Sigmoid colon (tissue), 7 donors: Measurements from ENCODE around the gene RPS15. TPM values are rescaled to one million over a fixed set of nuclear protein-coding genes. Genes with fewer than 3 reads are reported as not detected.
A peak's percentile ranks its signal among the peaks of the same experiment; 100 is the strongest.
"Not testable (repeated sequence)": the region's sequence is repeated elsewhere in the genome, so short reads cannot be mapped to it uniquely, and the experiment has no call there.

Experiments used
- DNase-seq: peaks from one replicate; pipeline ENCODE4 v3.0.0-alpha.2; 2019
- H3K27ac ChIP-seq, 4 donors: fragments of 200-600 bp; sonication (generic); one replicate each; pipeline ENCODE4 v1.5.1; 2016 to 2019; ENCODE audit warnings: mild to moderate bottlenecking in 1 of 4
- H3K27me3 ChIP-seq, 3 donors: fragments of 200-600 bp; sonication (generic); one replicate each; pipeline ENCODE4 v1.5.1; 2019; ENCODE audit warnings: mild to moderate bottlenecking in 1 of 3
- H3K36me3 ChIP-seq, 4 donors: fragments of 200-600 bp; sonication (generic); one replicate each; pipeline ENCODE4 v1.5.1; 2016 to 2019
- H3K4me1 ChIP-seq, 4 donors: fragments of 200-600 bp; sonication (generic); one replicate each; pipeline ENCODE4 v1.5.1; 2017 to 2019
- H3K4me3 ChIP-seq, 4 donors: fragments of 200-600 bp; sonication (generic); one replicate each; pipeline ENCODE4 v1.5.1; 2017 to 2019; ENCODE audit warnings: mild to moderate bottlenecking in 2 of 4, moderate library complexity in 1 of 4
- H3K9me3 ChIP-seq, 4 donors: fragments of 200-600 bp in 3 of 4; sonication (generic) in 3 of 4; one replicate each; pipeline versions ENCODE4 v1.5.1 to v1.6.1; 2013 to 2019
- EP300 ChIP-seq, 4 donors: sonication (generic); formaldehyde crosslinking; IDR thresholded peaks; one replicate each; pipeline ENCODE4 v1.6.1; 2017; ENCODE audit warnings: antibody characterized with exemption in 4 of 4
- POLR2A ChIP-seq, 2 donors: fragments of 450-650 bp; IDR thresholded peaks; one replicate each; pipeline ENCODE4 v1.6.1; 2016; ENCODE audit warnings: antibody characterized with exemption in 2 of 2, mild to moderate bottlenecking in 2 of 2, moderate library complexity in 2 of 2
- POLR2AphosphoS5 ChIP-seq, 4 donors: sonication (generic); formaldehyde crosslinking; IDR thresholded peaks; one replicate each; pipeline ENCODE4 v1.6.1; 2017; ENCODE audit warnings: antibody characterized with exemption in 4 of 4
- WGBS, 2 donors: extraction: QIAGEN DNeasy Blood & Tissue Kit; methylation state at CpG; one replicate each; pipeline ENCODE4 v1.1.7; 2013; 5-methylcytosine and 5-hydroxymethylcytosine counted together
- intact Hi-C: fragments of 100-400 bp; cut with DNase I; formaldehyde crosslinking; loops from one replicate; pipeline ENCODE4 v1.15.1; 2023
- polyA plus RNA-seq, 3 donors: library from polyadenylated mRNA; stranded (reverse); fragments of 200-250 nt; gene quantifications; one replicate each; pipeline ENCODE4 v1.2.3, GENCODE V29; 2013
- total RNA-seq, 4 donors: library from RNA; depleted of rRNA; stranded (reverse); fragments of >200 nt; gene quantifications; one replicate each; pipeline ENCODE4 v1.1.0, GENCODE V29; 2016
- TF ChIP-seq, protein P1 (sequence below), 4 experiments: fragments of 450-650 bp in 3 of 4; fragments of 200-600 bp in 1 of 4; IDR thresholded peaks; one replicate each; pipeline ENCODE4 v1.5.1; 2016 to 2019; ENCODE audit warnings: antibody characterized with exemption in 4 of 4, mild to moderate bottlenecking in 3 of 4, moderate library complexity in 2 of 4
- donor health status: healthy with polysubstance abuse.
- donor health status: Bipolar disorder and iron deficiency.
- donor health status: healthy.

Gene RPS15
- total and polyA plus RNA-seq, 7 donors, result 2,516 to 5,641 (median 3,724) TPM

GRCh38 chr19:1417145-1417544, 21.1 kb upstream of the RPS15 start:
- DNase-seq, result no peak
- H3K27ac ChIP-seq, result peak overlapping the region; percentile 36 to 85 (median 82)
- peaks cover 11 to 47% (median 28%) of the 10 kb centered on the region in 4 donors for H3K36me3 ChIP-seq
- H3K9me3 ChIP-seq, result no peaks in the 10 kb centered on the region
- H3K27me3 ChIP-seq, result no peaks in the 10 kb centered on the region
- intact Hi-C loops, result no loop called here
- TF ChIP-seq POLR2AphosphoS5 (IDR thresholded peaks at IDR 0.05) (no peak), EP300 (IDR thresholded peaks at IDR 0.05) (no peak), POLR2A (IDR thresholded peaks at IDR 0.05) (no peak)
- TF ChIP-seq, protein P1, sequence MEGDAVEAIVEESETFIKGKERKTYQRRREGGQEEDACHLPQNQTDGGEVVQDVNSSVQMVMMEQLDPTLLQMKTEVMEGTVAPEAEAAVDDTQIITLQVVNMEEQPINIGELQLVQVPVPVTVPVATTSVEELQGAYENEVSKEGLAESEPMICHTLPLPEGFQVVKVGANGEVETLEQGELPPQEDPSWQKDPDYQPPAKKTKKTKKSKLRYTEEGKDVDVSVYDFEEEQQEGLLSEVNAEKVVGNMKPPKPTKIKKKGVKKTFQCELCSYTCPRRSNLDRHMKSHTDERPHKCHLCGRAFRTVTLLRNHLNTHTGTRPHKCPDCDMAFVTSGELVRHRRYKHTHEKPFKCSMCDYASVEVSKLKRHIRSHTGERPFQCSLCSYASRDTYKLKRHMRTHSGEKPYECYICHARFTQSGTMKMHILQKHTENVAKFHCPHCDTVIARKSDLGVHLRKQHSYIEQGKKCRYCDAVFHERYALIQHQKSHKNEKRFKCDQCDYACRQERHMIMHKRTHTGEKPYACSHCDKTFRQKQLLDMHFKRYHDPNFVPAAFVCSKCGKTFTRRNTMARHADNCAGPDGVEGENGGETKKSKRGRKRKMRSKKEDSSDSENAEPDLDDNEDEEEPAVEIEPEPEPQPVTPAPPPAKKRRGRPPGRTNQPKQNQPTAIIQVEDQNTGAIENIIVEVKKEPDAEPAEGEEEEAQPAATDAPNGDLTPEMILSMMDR (IDR thresholded peaks at IDR 0.05), result no peak
- H3K4me1 ChIP-seq, result peaks cover 0 to 73% (median 54%) of the 10 kb centered on the region in 4 donors
- WGBS, 2 donors, result 90 to 91% methylated on average over 21 of the region's 21 CpGs
- no peak overlapping the region for H3K4me3 ChIP-seq

GRCh38 chr19:1417681-1418495, 20.3 kb upstream of the RPS15 start:
- Histone ChIP-seq H3K27ac (peak overlapping the region in 3 of 4 donors; percentile 36 to 82 (median 81)), H3K9me3 (no peaks in the 10 kb centered on the region), H3K27me3 (no peaks in the 10 kb centered on the region), H3K4me1 (peaks cover 0 to 73% (median 54%) of the 10 kb centered on the region in 4 donors), H3K36me3 (peaks cover 11 to 51% (median 30%) of the 10 kb centered on the region in 4 donors), H3K4me3 (no peak overlapping the region)
- TF ChIP-seq POLR2A (IDR thresholded peaks at IDR 0.05), result no peak
- no peak for TF ChIP-seq POLR2AphosphoS5 (IDR thresholded peaks at IDR 0.05)
- TF ChIP-seq EP300 (IDR thresholded peaks at IDR 0.05), result no peak
- TF ChIP-seq, protein P1 (IDR thresholded peaks at IDR 0.05), result no peak
- DNase-seq, result no peak
- 87 to 90% methylated on average over 30 of the region's 30 CpGs for WGBS, 2 donors
- intact Hi-C loops, result no loop called here

DNA sequence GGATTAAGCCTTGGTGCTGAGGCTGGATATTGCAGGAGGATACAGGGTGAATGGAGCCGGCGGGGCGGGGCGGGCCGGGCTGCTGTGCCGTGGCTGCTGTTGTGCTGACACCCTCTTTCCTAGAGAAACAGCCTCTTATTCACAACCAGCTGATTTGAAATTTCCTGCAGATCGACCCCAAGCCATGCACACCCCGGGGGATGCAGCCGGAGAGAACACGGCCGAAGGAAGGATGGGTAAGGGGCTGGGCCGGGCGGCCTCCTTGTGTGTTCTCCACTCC, 19.8 kb upstream of the RPS15 start:
- Histone ChIP-seq H3K36me3 (peaks cover 13 to 51% (median 29%) of the 10 kb centered on the region in 4 donors), H3K27ac (peak overlapping the region in 2 of 4 donors; percentile 81 to 82), H3K9me3 (no peaks in the 10 kb centered on the region), H3K27me3 (no peaks in the 10 kb centered on the region), H3K4me3 (no peak overlapping the region), H3K4me1 (peaks cover 0 to 71% (median 52%) of the 10 kb centered on the region in 4 donors)
- DNase-seq, result no peak
- 86 to 89% methylated on average over 13 of the region's 13 CpGs for WGBS, 2 donors
- intact Hi-C loops, result no loop called here
- TF ChIP-seq, protein P1 (IDR thresholded peaks at IDR 0.05), result no peak
- TF ChIP-seq POLR2AphosphoS5 (IDR thresholded peaks at IDR 0.05) (no peak), EP300 (IDR thresholded peaks at IDR 0.05) (no peak)

DNA sequence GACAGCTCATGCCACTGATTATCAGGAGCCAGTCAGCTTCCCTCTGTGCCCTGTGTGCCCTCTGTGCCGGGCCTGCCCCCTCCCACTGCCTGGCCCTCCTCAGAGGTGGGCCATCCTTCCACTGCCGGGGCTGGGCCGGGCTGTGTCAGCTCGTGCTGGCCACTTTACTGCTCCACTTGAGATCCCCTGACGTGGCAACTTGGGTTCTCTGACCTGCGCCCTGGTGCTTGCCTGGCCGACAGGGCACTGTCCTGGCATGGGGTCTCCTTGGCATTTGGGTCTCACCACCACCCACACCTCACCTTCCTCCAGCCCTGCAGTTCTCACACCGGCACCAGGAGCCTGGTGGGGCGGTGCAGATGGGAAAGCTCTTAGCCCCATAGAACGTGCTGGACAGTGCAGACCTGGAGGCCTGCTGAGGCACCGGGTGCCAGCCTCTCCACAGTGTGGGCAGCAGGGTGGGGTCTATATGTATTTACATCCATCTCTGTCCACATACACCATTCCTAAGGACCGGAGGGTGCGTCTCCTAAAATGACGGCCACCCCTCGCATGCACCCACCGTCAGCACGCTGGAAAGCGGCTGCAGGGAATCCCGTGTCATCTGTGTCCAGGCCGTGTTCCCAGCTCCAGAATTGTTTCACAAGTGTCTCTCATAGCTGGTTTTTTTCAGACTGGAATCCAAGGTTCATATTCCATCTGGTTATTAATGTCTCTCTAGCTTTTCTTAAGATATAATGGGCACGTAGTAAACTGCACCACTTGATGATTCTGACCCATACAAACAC, 19.1 kb upstream of the RPS15 start:
- Histone ChIP-seq H3K9me3 (no peaks in the 10 kb centered on the region), H3K4me1 (peaks cover 0 to 66% (median 51%) of the 10 kb centered on the region in 4 donors), H3K27me3 (no peaks in the 10 kb centered on the region), H3K27ac (peak overlapping the region in 2 of 4 donors; percentile 81 to 82), H3K36me3 (peaks cover 19 to 56% (median 35%) of the 10 kb centered on the region in 4 donors), H3K4me3 (no peak overlapping the region)
- TF ChIP-seq POLR2A (IDR thresholded peaks at IDR 0.05) (no peak), EP300 (IDR thresholded peaks at IDR 0.05) (no peak), POLR2AphosphoS5 (IDR thresholded peaks at IDR 0.05) (no peak)
- TF ChIP-seq, protein P1 (IDR thresholded peaks at IDR 0.05), result no peak
- intact Hi-C loops, result no loop called here
- 91% methylated on average over 21 of the region's 21 CpGs for WGBS, 2 donors
- DNase-seq, result no peak

GRCh38 chr19:1420085-1420484, 18.1 kb upstream of the RPS15 start:
- H3K27me3 ChIP-seq, H3K27ac ChIP-seq, H3K4me3 ChIP-seq, intact Hi-C loops, DNase-seq, H3K9me3 ChIP-seq: not testable (repeated sequence)
- 96% methylated on average over 31 to 32 of the region's 43 CpGs for WGBS, 2 donors
- Histone ChIP-seq H3K4me1 (peaks cover 0 to 60% (median 46%) of the 10 kb centered on the region in 4 donors), H3K36me3 (peaks cover 19 to 64% (median 44%) of the 10 kb centered on the region in 4 donors)
